GM18498 (cell line): ENCODE data around the gene NOS1AP.

Experiments
- ATAC-seq: cut with Tn5 transposase; IDR thresholded peaks from one replicate; pipeline ENCODE4 v1.9.1; 2021; ENCODE audit warnings: mild to moderate bottlenecking, moderate library complexity; ENCODE audit not compliant: unreplicated experiment

The NOS1AP gene

DNA sequence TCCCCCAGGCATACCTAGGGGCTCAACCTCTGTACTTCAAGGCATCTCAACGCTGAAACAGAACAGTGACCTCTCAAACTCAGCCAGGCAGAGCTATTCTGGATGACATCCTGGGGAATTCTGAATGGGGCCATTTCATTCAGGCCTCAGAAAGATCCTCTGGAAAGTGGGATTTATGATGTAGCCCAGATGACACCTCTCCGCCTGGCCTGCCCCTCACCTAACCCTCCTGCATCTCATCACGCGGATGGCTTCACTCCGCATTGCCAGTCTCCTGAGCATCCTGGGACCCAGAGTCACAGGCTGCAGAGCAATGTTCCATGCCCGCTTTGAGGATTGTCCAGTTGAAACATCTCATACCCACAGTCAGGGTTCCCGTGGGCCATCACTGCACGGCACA lies 306.0 kb downstream of the NOS1AP start:
- ATAC-seq, result no peak

DNA sequence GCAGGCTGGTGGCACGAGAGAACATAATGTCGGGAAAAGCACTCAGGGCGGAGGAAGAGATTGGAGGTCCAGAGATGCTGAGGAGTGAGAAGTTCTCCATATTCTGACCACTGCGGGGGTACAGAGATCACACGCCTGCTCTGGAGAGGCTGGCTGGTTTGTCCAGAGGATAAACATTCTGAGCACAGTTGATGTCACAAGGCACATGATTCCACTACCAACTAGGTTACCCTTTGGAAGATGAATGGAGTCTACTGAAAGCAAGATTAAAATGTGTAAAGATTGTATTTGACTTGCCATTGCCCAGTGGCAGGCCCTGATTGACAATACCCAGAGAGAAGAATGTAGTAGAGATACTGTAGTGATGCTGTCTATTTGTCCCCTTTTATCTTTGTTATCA lies 307.2 kb downstream of the NOS1AP start, which contains the start of gene SPATA46:
SPATA46 (minus strand) TSS at position 164 of the 400 bp plus-strand sequence; CDS start at position 100, 64 bp downstream.
- no peak for ATAC-seq

GRCh38 chr1:162380061-162380846 lies 310.8 kb downstream of the NOS1AP start:
- no peak for ATAC-seq

- no peak for ATAC-seq
These were observed 311.9 kb downstream of the NOS1AP start, which contains the start of gene C1orf226 for GRCh38 chr1:162381383-162381782. C1orf226 (plus strand) TSS chr1:162381728; CDS start chr1:162381902, 174 bp downstream.

- no peak for ATAC-seq
These were observed 312.7 kb downstream of the NOS1AP start for GRCh38 chr1:162381941-162382750.

- no peak for ATAC-seq
These were observed 313.6 kb downstream of the NOS1AP start for GRCh38 chr1:162383091-162383490.

DNA sequence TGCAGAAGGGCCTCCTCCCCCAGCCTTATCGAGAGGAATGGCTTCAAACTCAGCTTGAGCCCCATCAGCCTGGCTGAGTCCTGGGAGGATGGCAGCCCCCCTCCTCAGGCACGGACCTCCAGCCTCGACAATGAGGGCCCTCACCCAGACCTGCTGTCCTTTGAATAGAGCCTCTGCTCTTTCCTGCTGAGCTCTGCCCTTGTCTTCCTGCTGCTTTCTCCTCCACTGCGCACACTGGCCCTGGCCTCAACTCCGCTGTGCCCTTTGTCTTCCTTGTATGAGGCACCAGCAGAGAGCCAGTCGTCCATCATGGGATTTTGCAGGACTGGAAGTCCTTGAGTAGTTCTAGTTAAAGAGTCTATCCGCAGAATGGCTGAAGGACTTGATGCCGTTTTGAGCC lies 314.0 kb downstream of the NOS1AP start:
- ATAC-seq, result no peak

- no peak for ATAC-seq
These were observed 314.6 kb downstream of the NOS1AP start for GRCh38 chr1:162384116-162384515.

DNA sequence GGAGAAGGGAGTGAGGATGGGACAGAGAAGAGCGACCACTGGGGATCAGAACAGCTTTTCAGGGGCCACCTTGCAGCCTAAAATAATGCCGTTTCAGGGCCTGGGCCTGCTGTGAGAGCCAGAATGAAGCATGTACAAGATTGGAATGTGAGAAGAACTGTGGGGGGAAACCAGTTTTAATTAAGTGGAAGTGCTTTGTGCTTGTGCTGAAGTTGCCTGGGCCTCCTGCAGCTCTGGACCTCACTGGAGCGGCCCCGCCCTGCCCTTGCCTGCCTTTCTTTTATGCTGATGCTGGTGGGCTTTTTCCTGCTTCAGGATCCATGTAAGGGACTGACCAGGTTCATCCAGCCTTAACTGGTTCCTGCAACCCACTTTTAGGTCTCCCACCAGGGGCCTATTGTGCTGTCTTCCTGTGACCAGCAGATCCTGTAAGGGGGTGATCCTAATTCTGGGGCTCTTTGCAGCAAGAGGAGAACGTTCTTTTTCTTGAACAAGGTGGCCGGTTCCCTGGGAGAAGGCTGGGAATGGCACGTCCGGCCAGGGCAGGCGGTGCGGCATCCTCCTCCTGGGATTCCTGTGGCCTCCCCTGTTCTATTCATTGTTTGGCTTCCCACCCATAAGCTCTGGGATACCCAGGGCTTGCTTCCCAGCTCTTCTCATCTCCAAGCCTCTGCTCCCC lies 315.2 kb downstream of the NOS1AP start:
- no peak for ATAC-seq

- ATAC-seq, result no peak
These were observed 315.8 kb downstream of the NOS1AP start for GRCh38 chr1:162385280-162385623.

- ATAC-seq, result no peak
These were observed 316.2 kb downstream of the NOS1AP start for GRCh38 chr1:162385702-162386101.

GRCh38 chr1:162386292-162387225 lies 317.1 kb downstream of the NOS1AP start:
- no peak for ATAC-seq

DNA sequence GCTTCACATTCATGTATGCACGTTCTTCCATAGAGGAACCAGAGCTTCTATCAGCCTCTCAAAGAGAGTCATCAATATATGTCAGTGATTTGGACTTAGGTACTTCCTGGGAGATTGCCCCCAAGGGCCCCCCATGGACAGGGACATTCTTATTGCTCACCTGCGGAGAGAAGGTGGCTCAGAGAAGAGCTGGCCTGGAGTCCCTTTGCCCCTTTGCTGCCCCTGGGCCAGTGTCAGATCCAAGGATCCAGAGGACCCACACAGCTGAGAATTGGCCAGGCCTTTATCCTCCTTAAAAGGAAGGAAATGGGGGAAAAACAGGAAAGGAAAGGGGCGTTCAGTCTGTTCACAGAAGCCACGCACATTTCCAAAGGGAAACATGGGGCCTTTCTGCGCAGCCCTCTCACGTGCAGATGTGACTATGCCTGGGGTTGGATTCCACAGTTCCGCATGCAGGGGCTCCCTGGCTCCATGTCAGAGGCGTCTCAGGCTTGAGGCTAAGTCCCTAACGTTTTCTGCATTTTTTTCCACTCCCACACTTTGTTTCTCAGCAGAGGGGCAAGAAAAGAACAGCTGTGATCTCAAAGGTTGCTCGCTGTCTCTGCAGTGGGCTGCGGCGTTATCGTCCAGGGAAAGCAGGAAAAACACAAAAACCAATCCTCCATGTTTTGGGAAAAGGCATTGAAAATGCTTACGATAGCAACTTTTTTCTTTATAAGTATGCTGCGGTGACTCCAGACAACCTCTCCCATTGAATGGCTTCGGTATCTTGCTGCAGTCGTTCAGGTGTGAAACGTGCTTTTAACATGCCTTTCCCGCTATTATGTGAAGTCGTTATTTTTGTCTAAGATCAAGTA lies 318.0 kb downstream of the NOS1AP start:
- ATAC-seq, result no peak

DNA sequence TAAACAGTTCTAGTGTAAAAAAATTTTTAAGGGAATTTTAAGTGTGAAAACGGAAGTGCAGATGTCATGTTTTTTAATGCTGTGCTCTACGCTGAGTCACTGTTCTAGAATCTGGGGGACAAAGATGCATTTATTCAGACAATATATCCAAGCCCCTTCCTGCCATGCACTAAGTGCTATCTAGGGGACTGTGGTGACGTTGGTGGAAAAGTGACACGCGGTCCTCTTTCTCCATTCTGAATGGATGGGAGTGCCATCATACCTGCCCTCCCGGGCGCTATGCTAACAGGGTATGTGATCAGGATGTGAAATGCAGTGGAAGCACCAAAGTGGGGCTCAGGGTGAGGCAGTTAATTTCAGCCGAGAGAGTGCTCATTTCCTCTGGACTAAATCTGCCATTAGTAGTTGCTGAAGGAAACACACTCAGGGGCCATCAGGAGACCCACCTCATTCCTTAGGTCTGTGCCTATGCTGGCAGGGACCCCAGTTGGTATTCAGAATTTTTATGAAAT lies 318.6 kb downstream of the NOS1AP start:
- ATAC-seq, result no peak

- ATAC-seq, result no peak
These were observed 319.1 kb downstream of the NOS1AP start for GRCh38 chr1:162388615-162389014.

GRCh38 chr1:162389021-162389818 lies 319.7 kb downstream of the NOS1AP start:
- ATAC-seq, result no peak

DNA sequence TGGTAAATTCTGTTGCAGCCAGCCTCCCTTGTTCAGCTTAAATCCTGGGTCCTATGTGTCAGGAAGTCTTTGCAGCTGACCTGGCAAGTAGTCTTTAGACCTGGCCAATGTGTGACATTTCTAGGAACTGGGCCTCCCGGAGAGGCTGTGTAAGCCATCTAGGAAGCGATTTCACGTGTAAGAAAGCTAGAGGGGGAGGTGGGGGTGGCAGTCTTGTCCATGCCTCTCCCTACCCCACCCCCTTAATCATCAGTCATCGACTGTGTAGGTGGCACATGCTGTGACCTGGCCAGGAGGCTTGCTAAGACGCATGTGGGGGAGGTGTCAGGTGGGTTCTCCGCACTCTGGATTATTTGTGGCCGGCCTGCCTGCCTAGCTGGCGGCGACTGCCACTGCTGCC lies 320.5 kb downstream of the NOS1AP start:
- ATAC-seq, result no peak

- ATAC-seq, result no peak
These were observed 321.1 kb downstream of the NOS1AP start for GRCh38 chr1:162390396-162391185.
